ENCODE results near the gene FHOD3.

Gene FHOD3

DNA sequence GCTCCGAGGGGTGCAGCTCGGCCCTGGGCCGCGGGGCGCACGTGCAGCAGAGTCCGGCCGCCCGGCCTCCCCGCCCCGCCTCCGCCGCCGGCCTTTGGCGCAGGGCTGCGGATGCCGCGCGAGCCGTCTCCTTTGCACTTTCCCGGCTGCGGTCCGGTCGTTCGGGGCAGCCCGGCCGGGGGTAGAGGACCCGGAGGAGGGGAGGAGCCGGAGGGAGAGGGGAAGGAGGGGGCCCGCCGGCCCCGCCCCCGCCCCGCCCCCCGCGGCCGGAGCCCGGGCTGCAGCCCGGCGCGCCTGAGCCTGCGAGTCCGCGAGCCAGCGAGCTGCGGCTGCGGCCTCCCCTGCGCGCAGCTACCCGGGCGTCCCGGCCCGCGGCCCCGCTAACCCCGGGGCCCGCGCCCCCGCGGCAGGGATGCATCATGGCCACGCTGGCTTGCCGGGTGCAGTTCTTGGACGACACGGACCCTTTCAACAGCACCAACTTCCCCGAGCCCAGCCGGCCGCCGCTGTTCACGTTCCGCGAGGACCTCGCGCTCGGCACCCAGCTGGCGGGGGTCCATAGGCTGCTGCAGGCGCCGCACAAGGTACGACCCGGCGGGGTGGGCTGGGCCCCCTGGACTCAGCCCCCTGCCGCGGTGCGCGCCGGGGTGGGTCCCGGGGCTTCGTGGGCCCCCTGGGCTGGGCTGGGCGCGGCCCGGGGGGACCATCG lies at the start of gene FHOD3:
Gene FHOD3, plus strand, starts transcription at position 297 of the 709 bp plus-strand sequence. Its CDS starts 123 bp downstream, at position 420.
- DNase-seq (ENCODE audit: low read depth in 2 of 2): no peak

DNA sequence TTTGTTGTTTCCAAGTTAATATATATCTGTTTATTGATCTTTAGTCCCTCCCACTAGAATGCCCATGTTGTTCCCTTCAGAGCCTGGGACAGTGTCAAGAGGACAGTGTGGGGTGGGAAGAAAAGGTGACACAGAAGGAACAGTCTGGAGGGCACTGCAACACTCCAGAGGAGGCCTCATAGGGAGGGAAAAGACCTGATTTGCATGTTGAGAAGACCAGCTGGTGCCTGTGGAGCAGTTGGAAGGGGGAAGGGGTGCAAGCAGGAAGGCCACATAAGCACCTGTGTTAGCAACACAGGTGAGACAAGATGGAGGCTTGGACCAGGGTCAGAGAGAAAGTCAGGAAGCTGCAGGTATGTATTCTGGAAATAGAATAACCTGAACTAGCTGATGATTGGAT lies 48.1 kb upstream of the FHOD3 start:
- no peak for DNase-seq (ENCODE audit: low read depth in 2 of 2)

DNA sequence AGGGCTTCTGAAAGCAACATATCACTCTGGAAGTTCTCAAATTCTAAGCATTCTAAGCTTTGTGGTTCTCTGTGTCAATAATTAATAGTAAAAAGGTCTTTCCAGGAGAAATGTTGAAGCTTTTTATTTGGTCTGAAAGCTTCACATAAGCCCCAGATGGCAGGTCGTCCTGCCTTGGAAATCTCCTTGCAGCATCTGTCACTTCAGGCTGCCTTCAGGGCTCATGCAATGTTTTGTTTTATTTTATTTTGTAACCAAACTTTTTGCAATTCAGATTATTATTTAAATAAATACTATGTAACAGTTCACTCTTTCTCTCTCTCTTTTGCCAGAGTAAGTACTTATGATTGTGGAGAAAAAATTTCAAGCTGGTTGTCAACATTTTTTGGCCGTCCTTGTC lies 46.7 kb upstream of the FHOD3 start:
- no peak for DNase-seq (ENCODE audit: low read depth in 2 of 2)

DNA sequence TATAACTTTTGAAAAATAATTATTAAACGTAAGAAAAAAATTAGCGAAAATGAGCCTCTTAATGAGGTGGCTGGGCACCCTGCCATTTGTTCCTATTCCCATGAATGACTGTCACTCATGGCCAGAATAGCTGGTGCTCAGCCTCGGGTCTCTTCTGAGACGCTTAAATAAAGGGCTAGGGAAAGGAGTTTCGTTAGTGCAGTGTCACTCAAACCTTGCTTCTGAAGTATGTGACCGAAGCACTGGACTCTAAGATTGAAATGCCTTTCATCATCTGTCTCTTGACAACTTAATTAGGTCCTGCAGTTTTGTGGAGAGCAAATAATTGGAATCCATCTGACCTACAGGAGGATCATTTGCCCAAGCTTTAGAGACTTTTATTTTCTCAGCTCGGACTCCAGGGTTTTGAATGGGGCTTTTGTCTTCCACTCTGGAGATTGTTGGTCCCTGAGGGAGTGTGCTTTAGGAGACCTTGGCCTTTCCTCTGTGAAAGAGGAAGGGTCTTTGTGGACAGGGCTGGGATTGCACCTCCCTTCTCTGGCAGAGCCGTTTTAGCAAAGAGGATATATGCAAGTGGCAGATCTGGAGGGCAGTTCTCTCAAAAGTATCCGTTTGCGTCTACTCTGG lies 42.3 kb upstream of the FHOD3 start:
- no peak for DNase-seq (ENCODE audit: low read depth in 2 of 2)

DNA sequence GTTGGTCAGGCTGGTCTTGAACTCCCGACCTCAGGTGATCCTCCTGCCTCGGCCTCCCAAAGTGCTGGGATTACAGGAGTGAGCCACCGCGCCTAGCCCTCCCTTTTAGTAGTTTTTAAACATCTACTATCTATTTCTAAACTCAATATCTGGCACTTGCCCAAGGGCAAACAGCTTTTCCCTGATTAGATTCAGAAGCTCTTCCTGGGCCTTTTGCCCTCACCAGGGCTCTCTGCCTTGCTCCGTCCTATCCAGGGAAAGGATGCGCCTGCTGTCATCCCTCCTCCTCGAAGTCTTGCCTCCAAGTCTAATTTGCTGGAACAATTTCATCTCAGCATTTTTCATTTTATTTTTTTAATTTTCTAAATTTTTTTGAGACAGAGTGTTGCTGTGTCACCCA lies 41.4 kb upstream of the FHOD3 start:
- no peak for DNase-seq (ENCODE audit: low read depth in 2 of 2)

DNA sequence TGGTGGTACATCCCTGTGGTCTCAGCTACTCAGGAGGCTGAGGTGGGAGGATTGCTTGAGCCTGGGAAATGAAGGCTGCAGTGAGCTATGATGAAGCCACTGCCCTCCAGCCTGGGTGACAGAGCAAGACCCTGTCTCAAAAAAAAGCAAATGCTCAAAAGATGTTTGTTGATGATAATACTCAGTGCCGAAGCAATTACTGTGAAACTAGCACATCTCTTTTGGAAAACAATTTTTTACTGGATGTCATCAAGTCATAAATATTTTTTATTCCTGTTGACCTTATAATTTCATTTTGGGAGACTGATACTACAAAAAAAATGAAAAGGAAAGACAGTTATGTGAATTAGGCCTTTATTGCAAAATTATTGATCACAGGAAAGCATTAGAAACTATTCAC lies 34.5 kb upstream of the FHOD3 start:
- DNase-seq (ENCODE audit: low read depth in 2 of 2): no peak

DNA sequence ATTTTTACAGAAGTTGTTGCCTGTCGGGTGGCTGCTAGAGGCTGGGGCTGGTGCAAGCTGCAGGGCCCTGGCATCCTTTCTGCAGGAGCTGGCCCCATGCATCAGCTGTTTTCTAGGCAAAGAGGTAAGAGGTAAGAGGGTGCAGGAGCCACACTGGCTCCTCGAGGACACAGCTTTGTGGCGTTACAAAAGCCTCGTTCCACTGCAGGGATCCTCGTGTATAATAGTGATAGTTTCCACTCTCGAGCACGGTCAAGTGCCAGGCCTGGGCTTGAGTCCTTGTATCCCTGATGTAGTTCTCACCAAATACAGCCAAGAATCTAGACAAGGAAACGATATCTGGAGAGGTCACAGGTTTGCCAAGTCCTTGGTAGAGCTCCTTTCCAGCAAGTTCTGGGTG lies 33.2 kb upstream of the FHOD3 start:
- no peak for DNase-seq (ENCODE audit: low read depth in 2 of 2)

DNA sequence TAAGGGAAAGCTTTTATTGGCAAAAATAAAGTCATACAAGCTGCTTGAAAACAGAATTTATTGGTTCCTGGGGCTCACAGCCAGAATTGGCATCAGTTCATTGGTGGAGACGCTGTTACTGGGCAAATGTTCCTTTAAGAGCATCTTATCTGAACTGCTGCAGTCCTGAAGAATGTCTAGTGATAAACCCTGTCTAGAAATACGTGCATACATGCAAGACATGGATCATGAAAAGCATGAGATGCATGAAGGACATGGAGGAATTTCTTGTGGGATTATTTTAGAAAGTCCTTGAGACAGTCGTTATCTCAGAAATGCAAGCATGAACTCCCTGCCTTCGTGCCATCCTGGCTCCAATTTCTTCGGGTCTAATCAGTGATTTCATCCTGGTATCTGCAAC lies 32.5 kb upstream of the FHOD3 start:
- no peak for DNase-seq (ENCODE audit: low read depth in 2 of 2)

DNA sequence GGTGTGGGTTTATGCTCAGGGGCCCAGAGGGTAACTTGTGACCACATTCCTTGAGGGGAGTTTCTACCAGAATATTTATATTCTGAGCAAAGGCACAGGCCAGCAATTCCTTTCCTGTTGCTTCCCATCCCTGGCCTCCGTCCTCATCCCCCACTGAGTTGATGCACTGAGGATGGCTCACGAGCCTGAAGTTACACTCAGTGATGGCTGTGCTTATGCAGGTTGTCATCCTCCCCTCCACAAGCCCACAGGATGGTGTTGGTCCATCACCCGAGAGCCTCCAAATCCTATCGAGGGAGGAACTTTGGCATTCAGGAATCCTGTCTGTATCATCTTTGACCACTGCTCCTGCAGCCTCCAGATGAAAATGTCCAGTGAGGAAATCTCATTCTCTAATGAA lies 28.4 kb upstream of the FHOD3 start:
- no peak for DNase-seq (ENCODE audit: low read depth in 2 of 2)

DNA sequence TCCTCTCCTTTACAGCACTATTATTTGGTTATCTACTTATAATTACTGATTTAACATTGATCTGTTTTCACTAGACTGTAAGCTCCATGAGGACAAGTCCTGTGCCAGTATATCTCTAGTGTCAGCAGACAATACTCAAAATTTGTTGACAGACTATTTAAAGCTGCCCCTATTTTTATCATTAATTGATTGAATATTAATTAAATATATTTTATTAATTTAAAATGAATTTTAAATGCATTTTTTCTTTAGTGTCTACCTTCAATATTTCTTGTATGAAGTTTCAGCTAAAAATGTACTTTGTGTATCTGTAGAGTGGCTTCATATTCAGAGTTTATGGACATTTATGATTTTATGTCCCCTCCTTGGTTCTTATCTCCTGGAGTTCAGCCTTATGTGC lies 26.4 kb upstream of the FHOD3 start:
- DNase-seq (ENCODE audit: low read depth in 2 of 2): no peak

DNA sequence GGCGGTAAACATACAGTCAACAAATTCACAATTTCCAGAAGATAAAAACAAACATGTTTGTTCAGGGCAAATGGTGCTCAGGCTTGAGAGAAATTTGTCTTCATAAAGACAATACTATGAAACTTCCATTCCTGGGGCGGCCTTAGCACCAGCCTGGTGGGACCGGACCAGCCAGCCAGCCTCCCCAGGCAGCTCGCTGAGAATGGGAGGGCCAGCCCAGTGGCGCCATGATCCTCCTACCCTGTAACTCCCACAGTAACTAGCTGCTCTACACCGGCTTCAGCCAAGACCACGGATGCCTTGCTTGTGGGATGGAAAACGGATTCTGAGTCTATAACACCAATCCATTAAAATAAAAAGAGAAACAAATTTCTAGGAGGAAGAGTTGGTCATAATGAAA lies 24.2 kb upstream of the FHOD3 start:
- no peak for DNase-seq (ENCODE audit: low read depth in 2 of 2)

DNA sequence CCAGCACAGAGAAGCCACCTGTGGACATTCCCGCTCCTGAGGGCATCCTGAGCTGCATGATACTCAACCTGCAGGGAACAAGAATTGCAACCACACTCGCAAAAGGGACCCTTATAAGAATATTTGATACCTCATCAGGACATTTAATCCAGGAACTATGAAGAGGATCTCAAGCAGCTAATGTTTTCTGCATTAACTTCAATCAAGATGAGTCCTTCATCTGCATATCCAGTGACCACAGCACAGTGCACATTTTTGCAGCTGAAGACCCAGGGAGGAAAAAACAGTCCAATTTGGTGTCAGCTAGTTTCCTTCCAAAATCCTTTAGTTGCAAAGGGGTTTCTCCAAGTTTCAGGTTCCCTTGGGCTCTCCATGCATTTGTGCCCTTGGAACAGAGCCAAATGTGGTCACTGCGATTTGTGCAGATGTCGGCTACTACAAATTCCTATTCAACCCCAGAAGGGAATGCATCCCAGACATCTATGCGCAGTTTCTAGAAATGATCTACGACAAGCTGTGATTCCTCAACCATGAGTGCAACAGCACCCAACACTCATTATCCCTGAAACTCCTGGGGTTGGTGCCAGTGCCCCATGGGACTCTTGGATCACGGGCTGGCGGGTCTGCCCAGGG lies 23.3 kb upstream of the FHOD3 start:
- DNase-seq (ENCODE audit: low read depth in 2 of 2): no peak

DNA sequence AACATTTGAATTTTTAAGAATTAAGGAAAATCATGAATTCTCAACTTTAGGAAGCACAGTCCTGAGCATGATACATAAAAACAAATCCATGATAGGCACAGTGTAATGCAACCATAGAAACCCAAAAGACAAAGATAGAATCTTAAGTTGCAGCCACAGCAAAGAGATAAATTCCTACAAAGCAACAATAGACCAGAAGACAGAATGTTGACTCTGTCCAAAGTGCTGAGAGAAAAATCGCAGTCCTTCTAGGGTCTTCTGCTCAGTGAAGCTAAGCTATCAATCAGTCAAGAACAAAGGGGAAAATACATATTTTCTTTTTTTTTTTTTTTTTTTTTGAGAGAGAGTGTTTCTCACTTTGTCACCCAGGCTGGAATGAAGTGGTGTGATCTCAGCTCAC lies 22.0 kb upstream of the FHOD3 start:
- DNase-seq (ENCODE audit: low read depth in 2 of 2): no peak

DNA sequence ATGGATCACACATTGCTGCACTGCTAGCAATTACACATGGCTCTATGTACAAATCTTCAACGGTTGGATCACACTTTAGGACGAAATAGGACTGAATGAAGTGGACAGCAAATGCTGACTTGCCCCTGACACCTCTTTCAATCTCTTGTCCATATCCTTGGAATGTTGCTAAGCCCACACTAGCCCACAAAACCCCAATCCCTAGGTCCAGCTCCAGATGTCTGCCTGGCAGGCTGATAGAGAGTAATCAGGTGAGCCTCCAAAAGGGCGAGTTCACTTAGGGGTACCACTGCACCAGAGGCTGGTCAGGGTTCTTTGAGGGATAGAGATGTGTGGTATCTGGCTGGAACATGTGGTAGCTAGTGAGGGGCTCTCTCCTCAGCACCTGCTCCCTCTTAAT lies 18.5 kb upstream of the FHOD3 start:
- DNase-seq (ENCODE audit: low read depth in 2 of 2): no peak

DNA sequence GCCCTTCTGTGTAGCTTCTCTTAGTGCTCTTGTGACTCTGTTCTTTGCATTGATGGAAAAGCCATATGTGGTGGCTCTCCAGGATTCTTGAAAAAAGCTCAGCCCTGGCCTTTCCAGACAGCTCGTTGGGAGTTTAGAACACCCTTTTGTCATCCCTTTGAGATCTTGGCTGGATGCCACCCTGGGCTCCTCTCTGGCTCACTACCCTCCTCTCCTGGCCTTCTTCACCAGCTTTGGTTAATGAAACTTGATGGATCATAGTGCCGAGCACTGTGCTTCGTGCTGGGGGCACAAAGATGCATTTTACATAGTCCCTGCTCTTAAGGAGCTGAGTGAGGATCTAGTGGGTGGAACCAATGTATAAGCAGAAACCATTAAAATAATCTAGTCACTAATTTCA lies 15.6 kb upstream of the FHOD3 start:
- DNase-seq (ENCODE audit: low read depth in 2 of 2): no peak

DNA sequence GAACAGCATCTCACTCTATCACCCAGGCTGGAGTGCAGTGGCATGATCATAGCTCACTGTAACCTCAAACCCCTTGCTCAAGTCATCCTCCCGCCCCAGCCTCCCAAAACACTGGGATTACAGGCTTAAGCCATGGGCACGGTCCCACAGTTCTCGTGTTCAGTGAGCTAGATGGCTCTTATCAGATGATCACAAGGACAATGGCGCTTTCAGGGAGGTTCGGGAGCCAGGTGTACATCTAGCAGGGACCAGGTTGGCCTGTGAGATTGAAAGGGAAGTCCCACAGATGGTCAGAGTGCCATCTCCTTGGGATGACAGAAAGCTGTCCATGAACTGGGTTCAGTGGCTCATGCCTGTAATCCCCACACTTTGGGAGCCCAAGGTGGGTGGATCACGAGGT lies 14.1 kb upstream of the FHOD3 start:
- DNase-seq (ENCODE audit: low read depth in 2 of 2): no peak

DNA sequence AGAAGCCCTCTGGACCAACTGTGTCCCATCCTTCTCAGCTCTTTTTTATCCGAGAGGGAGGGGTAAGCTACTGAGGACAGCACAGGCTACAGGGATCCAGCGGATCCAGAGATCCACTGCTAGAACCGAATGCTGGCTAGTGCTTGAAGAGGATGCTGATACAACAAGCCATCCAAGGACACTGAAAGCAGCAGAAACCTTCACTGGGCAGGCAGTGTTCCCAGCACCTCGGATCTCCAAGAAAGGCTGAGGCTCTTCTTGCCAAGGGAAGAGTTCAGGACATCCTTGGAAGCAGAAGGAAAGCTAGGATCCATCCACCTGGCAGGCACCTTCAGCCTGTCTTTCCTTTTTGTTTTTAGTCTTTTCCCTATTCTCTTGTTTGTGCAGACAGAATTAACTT lies 13.2 kb upstream of the FHOD3 start:
- no peak for DNase-seq (ENCODE audit: low read depth in 2 of 2)

DNA sequence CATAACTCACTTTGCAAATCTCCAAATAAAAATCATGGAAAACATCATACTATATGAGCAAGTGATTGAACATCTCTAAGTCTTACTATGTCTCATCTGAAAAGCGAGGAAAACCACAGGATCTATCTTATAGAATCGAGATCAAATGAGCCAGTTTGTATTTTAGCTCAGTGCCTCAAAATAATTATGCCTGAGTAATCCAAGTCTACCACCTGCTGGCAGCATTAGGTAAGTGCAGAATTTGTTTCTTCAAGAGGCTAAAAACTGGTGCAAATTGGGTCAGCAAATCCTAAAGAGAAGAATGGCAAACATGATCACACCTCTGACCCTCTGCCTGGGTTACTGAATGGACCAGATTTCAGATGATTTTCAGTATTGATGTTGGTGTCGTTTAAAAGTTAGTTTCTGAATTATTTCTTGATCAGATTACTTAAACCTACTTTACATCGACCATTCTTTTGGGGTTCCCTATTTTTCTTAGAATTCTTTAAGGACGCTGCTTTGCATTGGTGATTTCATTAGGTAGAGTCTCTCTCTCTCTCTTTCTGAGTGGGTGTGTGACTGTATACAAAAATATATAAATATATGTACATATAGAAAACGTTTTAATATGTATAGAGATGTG lies 12.7 kb upstream of the FHOD3 start:
- peak in 1 of 2 donors; percentile 29 for DNase-seq (ENCODE audit: low read depth in 2 of 2)

DNA sequence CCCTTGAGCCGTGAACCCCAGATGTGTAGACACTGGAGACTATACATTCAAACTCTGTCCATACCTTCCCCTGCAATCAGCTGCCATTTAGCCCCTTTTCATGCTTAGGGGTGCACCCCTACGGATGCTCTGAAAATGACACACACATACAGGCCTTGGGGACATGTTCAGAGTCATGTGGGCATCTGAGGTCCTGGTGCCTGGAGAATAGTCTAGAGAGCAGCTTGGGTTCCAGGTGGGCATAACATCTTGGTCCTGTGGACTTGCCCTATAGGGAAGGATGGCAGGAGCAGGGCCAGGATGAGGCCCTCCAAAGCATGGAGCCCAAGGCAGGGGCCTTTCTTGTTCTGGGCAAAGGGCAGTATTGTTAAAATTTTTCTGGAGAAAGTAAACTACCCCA lies 9.9 kb upstream of the FHOD3 start:
- no peak for DNase-seq (ENCODE audit: low read depth in 2 of 2)

DNA sequence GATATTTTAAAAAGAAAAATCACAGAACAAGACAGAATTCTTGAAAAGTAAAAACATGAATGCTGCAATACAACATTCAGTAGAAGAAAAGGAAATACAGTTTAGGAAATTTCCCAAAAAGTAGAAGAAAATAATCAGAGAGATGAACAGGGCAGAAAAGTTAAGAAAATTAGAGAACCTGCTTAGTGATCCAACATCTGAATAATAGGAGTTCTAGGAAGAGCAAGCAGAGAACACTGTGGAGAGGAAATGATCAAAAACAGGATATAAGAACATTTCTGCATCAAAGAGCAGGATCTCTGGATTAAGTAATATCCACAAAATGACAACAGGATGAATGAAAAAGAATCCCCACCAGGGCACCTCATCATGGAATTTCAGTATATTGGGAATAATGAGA lies 8.8 kb upstream of the FHOD3 start:
- no peak for DNase-seq (ENCODE audit: low read depth in 2 of 2)

DNA sequence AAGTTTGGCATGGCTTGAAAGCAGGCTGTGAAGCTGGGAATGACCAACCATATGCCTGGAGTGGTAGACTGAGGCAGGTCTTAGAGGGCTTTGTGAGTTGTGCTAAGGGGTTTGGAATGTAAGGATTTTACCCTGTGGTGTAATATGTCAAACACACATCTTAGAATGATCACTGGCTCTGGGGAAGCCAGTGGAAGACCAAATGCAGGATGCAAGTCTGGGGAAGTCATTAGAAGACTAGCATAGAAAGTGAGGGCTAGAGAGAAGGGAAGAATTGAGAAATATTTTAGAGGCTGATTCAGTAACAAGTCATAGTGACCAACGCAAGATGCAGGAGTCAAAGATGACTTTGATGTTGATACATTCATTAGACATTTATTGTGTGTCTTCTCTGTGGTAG lies 3.5 kb upstream of the FHOD3 start:
- DNase-seq (ENCODE audit: low read depth in 2 of 2): no peak

DNA sequence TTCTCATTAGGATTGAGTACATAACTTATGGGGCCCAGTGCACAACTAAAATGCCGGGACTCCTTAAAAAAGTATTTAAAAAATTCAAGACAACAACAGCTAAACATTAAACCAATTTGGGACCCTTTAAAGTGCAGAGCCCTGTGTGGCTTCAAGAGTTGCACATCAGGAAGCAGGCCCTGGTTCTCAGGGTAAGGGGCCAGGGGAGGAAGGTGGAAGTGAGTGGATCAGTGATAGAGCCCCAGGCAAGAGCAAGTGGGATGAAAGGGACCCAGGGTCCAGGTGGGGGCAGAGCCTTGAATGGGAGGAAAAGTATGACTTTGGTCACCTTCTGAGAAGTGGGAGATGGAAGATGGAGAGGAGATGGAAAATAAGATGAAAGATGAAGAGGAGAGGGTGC lies 2.3 kb upstream of the FHOD3 start:
- DNase-seq (ENCODE audit: low read depth in 2 of 2): no peak

DNA sequence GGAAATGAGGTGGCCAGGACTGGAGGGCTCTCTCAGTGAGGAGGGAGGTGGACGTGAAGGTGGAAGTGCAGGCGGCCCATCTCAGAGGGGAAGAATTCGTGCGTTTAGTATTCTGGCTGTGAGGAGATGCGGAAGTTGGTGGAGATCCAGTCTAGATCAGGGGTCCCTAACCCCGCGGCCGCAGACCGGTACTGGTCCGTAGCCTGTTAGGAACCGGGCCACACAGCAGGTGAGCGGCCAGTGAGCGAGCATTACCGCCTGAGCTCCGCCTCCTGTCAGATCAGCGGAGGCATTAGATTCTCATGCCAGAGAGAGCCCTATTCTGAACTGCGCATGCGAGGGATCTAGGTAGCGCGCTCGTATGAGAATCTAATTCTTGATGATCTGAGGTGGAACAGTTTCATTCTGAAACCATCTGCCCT lies 1.6 kb upstream of the FHOD3 start:
- no peak for DNase-seq (ENCODE audit: low read depth in 2 of 2)

Measured in stimulated activated CD8-positive, alpha-beta memory T cell treated with anti-CD3 and anti-CD28 coated beads, Interleukin-7, amount 100 ng/mL, for 4 hours (primary cell).